OCI-M1 (cell line): ENCODE data around the gene CHD6.

ENCODE experiments used
- DNase-seq: peaks from one replicate; lab custom pipeline; 2025; lab: John Stamatoyannopoulos, UW

CHD6 gene, protein sequence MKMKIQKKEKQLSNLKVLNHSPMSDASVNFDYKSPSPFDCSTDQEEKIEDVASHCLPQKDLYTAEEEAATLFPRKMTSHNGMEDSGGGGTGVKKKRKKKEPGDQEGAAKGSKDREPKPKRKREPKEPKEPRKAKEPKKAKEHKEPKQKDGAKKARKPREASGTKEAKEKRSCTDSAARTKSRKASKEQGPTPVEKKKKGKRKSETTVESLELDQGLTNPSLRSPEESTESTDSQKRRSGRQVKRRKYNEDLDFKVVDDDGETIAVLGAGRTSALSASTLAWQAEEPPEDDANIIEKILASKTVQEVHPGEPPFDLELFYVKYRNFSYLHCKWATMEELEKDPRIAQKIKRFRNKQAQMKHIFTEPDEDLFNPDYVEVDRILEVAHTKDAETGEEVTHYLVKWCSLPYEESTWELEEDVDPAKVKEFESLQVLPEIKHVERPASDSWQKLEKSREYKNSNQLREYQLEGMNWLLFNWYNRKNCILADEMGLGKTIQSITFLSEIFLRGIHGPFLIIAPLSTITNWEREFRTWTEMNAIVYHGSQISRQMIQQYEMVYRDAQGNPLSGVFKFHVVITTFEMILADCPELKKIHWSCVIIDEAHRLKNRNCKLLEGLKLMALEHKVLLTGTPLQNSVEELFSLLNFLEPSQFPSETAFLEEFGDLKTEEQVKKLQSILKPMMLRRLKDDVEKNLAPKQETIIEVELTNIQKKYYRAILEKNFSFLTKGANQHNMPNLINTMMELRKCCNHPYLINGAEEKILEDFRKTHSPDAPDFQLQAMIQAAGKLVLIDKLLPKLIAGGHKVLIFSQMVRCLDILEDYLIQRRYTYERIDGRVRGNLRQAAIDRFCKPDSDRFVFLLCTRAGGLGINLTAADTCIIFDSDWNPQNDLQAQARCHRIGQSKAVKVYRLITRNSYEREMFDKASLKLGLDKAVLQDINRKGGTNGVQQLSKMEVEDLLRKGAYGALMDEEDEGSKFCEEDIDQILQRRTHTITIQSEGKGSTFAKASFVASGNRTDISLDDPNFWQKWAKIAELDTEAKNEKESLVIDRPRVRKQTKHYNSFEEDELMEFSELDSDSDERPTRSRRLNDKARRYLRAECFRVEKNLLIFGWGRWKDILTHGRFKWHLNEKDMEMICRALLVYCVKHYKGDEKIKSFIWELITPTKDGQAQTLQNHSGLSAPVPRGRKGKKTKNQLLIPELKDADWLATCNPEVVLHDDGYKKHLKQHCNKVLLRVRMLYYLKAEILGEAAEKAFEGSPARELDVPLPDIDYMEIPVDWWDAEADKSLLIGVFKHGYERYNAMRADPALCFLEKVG (N-terminal part only)

DNA sequence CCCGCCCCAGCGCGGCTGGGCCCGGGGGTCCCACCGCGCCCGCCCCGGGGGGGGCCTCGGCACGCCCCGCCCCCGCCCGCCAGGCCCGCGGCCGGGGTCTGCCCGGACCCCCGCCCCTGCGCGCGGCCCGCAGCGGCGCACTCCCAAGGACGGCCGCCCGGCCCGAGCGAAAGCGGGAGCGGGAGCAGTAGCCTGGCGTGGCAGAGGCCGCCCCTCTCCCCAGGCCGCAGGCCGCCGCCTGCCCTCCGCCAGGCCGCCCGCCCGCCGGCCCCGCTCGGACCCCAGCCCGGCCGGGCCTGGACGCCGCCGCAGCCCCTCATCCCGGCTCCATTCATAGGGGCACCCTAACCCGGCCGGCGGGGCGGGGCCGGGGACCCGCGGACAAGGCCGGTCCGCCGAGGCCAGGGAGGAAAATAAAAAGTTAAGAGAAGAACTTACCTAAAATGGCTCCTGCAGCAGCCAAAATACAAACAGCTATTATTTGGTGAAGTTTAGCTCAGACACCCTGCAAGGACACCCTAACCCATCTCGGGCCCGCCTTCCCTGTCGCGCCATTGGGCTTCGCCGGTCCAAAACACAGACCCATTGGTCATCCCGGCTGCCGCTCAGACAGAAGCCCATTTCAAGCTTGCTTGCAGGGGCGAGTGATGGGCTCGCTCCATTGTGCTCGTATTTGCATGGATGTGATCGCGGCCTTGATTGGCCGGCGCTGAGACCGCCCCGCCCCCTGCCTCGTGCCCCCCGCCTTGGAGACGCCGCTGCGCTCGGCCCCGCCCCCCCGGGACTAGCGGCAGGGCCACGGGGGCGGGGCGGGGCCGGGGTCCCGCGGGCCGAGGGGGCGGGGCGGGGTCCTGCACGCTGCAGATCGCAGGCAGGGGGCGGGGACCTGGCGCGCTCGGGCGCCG lies at the start of gene CHD6:
CHD6 (minus strand) TSS at position 476 of the 905 bp plus-strand sequence. CDS start 67,040 bp downstream, outside the sequence.
- peak; percentile 99 for DNase-seq

DNA sequence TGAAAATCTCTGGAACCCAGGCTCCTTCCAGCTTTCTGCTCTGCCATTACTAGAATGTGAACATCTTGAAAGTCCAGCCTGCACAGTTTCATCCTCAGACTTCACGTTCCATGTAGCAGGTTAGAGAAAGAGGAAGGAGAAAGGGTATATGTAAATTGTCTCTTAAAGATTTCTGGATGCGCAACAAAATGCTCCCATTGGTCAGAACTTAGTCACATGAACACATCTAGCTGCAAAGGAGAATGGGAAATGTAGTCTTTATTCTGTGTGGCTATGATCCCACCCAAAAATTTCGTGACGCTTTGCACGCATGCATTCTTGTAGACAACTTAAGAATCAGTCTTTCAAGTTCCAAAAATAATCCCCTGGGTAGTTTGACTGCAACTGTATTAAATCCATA lies 46.4 kb upstream of the CHD6 start:
- peak; percentile 61 for DNase-seq

DNA sequence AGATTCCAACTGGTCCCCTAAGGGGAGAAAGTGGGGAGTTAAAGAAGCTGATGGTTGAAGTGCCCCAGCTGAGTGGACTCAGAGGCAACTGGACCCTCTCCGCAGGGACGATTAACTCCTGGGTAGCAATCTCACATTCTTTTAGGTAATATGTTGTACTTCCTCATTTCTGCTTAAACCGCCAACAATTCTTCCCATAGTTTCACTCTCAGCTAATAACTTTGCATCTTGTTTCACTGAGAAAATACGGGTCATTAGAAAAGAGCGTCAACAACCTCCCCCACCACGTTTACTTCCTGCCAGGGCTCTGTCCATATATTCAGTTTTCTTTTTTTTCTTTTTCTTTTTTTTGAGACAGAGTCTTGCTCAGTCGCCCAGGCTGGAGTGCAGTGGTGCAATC lies 39.5 kb upstream of the CHD6 start:
- peak; percentile 33 for DNase-seq

DNA sequence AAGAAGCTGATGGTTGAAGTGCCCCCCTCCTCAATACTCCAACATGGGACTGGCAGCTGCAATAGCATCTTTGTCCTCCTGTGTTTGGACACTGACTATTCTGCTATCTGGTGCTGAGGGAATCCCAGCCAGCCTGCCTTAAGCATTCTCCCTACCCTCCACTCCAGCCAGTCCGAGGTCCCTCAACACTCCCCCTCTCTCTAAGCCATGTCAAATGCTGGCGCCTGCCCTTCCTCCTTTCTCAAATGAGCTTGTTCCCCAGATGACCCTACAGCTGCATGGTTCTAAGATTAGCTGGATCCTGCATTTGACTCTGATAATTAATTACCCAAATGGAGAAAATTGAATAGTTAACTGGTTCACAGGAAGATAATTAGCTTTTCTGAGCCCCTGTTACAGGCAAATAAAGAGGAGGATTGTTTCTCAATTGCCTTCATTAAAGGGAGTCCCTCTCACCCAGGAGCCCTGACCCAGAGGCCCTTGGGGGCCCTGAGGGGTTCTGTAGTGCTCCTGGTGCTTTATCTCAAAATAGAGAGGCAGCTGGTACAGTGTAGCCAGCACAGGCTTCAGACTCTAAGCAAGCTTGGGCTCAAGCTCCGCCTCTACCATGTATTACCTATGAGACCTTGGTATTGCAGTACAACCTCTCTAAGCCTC lies 37.9 kb upstream of the CHD6 start:
- no peak for DNase-seq

DNA sequence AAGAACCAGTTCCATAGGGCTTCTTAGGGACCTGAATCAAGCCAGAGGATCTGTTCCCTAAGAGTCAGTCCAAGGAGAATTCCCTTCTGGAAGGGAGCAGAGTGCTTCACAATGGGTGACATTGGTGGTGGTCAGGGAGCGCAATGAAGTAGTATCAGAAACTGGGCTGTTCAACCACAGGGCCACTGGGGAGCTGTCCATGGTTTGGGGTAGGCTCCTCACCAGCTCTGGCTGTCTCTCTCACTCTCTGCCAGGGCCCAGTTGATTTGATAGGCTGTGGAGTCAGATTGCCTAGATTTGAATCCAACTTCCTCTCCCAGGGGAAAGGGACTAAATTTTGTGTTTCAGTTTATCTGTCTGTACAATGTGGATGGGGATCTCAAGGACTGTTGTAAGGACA lies 36.7 kb upstream of the CHD6 start:
- DNase-seq, result peak; percentile 45

DNA sequence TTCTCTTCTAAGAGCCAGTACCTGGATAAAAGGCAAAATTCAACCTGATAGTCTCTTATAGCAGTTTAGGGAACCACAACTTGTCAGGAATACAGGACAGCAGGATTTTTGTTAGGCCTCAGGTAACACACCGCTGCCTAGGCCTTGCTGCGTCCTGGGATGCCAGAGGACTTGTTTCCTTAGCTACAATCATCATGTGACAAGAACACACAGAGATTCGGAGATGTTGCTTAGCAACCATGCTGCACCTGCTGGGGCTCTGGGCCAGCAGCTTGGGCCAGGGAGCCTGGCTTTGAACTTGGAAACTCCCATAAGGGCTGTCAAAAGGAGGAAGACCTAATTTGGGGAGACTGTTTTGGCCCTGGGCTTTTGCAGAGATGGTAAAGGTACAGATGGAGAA lies 36.1 kb upstream of the CHD6 start:
- DNase-seq, result no peak

DNA sequence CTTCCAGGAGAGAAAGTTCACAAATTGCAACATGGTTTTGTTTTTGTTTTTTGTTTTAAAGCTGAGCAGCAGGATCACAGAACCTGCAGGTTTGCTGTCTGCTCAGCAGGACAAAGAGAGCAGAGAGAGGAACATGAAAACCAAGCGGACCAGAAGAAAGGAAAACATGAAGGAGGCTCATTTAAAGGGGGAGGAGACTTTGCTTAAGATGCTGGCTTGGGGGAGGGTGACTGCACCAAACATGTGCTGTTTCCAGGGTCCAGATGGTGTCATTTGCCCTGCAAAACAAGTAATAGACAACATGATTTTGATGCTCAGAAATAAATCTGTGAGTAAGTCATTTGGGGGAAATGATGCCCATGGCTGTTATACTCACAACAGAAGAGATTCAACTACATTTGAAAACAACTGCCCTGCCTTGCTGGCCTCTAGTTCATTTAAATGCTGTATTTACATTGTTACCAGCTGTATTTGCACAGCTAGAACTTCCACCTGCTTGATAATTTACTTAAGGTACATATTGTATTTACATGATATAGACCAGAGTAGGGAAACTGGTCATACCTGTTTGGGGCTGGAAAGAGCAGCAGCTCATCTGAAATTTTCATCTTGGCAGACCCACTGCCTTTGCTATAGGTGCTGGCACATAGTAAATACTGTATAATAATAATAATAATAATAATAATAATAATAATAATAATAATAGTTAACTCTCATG lies 32.2 kb upstream of the CHD6 start:
- no peak for DNase-seq

DNA sequence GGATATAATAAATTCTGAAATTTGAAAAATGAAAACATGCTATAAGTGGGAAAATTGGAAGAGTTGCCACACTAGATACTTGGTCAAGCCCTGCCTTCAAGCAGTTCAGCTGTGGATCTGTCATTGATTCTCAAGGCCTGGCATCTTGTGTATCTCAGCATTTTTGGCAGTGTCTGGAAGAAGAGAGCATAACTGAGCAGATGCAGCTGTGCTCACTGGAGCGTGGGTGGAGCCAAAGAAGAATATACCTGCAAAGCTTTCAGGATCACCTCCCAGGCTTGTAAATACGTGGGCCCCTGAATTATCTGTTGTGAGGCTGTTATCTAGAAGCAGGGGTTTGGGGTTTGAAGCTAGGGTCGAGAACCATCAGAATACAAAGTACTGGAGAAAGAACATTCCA lies 31.3 kb upstream of the CHD6 start:
- DNase-seq, result no peak

DNA sequence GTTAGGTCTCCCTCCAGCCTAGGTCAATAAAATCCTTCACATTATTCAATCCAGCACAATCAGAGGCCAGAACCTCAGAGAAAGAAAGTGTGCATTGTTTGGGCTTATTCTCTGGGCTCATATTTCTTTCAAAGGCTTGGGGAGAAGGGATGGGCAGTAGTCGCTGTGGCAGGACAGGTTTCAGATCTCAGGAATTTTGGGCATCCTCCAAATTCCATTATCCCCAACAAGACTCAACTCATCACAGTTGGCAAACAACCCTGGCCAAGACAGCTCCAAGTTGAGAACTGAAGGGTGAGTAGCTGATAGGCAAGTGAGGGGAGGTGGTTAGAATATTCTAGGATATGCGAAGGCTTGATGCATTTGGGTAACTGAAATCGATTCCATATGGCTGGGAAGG lies 27.2 kb upstream of the CHD6 start:
- DNase-seq, result no peak

DNA sequence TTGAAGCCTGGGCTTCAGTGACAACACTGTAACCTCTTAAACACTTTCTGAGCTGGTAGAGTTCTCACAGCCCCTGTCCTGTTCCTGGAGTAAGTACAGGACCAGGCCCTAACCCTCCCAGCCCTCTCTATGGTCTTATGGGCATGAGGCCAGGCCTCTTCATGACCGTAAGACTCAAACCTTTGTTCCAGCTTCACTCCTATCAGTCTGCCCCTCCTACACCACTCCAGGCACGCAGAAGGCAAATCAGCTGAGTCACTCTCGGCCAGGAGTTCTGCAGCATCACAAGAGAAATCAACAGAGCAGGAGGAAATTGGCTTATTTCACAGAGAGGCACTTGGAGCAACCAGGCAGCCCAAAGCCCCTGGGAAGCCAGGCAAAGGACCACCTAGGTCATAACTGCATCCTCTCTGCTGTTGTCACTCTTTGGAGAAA lies 25.3 kb upstream of the CHD6 start:
- peak; percentile 88 for DNase-seq

DNA sequence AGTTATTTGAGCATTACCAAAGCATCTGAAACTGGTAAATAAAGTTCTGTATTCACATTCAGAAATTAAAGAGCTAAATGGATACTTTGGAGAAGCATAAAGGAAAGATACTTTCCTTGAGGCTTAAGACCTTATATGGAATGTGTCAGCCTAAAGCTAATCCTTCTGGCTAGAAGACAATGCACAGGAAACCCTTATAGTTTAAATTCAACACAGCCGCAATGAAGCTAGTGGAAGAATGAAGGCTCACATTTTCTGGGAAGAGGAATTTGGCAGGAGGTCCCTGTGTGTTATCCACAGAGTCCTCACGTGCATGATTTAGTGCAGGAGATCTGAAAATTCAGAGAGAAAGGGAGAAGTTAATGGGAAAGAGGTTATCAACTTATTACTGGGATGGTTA lies 21.5 kb upstream of the CHD6 start:
- DNase-seq, result no peak

DNA sequence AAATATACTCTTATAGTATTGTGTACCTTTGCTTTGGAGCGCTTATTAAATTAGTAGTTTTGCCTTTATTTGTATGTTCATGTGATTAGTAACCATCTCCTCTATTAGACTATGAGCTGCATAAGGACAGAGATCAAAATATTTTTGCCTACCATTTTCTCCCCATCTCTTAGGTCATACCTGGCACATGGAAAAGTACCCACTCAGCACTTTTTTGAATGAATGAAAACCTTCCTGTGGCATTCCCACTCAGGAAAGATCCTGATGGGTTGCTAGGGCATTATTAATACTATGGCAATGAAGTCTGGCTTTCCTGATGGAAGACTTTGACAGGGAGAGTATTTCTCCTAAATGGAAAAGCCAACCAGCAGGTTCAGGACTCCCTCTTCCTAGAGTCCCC lies 20.3 kb upstream of the CHD6 start:
- DNase-seq, result no peak

DNA sequence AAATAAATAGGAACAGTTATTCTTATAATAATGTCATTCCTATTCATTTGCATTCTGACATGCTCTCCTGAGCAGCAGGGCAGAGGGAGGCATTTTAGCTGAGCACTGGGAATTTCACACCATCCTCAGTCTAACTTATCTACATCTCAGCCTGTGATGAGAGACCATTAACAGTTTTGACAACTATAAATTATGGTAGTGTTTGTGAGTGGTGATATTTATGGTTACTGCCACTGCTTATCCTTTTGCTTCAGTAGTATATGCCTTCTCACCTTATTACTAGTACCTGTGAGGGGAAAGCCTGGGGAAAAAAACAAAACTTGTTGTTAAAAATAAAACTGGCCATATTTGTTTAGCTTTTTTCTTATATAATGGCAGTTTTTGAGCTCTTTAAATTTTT lies 17.0 kb upstream of the CHD6 start:
- DNase-seq, result no peak

DNA sequence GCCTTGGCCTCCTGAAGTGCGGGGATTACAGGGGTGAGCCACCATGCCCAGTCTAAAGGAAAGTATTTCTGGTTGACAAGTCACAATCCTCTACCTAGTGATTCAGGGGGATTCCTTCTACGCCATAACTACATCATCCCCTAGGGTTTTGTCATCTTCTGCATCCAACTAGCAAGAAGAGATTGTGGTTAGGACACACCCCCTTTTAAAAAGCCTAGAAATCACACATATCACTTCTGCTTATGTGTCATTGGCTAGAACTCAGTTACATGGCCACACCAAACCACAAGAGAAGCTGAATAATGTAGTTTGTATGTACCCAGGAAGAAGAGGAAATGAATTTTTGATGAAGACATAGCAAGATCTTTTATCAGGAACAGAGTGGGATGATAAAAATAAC lies 14.7 kb upstream of the CHD6 start:
- peak; percentile 82 for DNase-seq

DNA sequence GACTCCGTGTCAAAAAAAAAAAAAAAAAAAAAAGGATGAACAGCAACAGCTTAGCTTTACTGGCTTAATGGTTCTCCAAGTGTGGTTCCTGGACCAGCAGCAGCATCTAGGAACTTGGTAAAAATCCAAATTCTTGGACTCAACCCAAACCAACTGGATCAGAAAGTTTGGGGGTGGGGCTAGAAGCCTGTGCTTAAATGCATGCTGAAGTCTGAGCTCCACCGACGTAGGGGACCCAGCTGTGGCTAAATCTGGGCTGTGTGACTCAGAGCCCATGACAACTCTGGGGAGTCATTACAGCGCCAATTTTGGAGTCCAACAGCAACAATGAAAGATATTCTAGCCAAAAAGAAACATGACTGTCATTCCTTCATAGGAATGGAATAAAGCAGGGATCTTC lies 13.6 kb upstream of the CHD6 start:
- no peak for DNase-seq

DNA sequence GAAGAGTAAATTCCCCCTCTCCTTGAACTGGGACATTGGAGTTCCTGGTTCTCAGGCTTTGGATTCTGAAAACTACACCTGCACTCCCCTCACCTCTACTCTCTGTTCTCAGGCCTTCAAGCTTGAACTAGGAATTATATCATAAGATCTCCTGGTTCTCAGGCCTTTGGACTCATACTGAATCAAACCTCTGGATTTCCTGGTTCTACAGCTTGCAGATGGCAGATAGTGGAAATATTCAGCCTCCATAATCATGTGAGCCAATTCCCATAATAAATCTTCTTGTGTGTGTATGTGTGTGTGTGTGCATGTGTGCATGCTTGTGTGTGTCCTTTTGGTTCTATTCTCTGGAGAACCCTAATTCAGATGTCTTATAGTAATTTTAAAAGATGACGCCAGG lies 12.7 kb upstream of the CHD6 start:
- no peak for DNase-seq

DNA sequence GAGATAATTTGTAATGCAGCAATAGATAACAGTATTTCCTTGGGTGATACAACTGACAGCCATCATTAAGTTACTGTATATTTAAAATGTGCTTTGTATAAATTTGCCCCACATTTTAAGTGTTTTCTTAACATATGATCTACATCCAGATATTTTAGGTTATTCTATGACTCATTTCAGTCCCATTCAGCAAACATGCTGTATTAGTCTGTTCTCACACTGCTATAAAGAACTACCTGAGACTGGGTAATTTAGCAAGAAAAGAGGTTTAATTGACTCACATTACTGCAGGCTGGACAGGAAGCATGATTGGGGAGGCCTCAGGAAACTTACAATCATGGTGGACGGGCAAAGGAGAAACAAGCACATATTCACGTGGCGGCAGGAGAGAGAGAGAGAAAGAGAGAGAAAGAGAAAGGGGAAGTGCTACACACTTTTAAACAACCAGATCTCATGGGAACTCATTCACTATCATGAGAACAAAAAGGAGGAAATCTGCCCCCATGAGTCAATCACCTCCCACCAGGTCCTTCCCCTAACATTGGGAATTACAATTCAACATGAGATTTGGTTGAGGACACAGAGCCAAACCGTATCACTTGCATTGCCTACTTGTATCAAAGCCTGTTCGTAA lies 9.6 kb upstream of the CHD6 start:
- peak; percentile 31 for DNase-seq

DNA sequence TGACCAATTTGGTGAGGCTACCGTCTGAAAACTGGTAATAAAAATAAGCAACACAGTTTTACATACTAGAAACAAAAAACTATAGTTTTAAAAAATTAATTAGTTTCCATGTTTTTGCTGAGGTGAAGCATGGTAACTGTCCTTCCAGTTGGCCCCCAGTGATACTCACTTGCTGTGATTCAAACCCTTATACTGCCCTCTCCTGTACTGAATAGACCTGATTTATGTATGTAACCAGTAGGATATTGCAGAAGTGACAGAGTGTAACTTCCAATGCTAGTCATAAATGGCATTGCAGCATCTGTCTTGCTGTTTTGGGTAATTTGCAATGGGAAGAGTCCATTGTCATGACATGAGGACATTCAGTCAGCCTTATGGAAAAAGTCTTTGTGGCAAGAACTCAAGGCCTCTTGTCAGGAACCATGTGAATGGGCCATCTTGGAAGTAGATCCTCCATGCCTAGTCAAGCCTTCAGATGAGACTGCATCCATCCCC lies 8.9 kb upstream of the CHD6 start:
- no peak for DNase-seq
